H1 (cell line): ENCODE results near the gene PLAC1. TPM values are rescaled to one million over a fixed set of nuclear protein-coding genes. Genes with fewer than 3 reads are reported as not detected.

Source experiments
- CTCF ChIA-PET: fragments of 300-600 bp; sonication (Branson Sonifier 250); formaldehyde crosslinking; loops from one replicate; lab custom pipeline; 2021; ENCODE audit not compliant: partially characterized antibody; lab: Charles Lee
- POLR2A ChIA-PET: fragments of 300-600 bp; sonication (Branson Sonifier 250); formaldehyde crosslinking; loops from one replicate; lab custom pipeline; 2021; ENCODE audit warnings: inconsistent platforms; ENCODE audit not compliant: partially characterized antibody; lab: Charles Lee
- DNase-seq, 2 experiments: peaks; one replicate each; pipeline versions ENCODE4 v3.0.0 to v3.0.0-alpha.2; 2010 to 2022; ENCODE audit warnings: low spot score in 2 of 2, low read depth in 1 of 2, mixed read lengths in 1 of 2
- FAIRE-seq: peaks from 2 replicates; lab custom pipeline; 2011; peaks lifted over from hg19 to GRCh38; lab: Jason Lieb, UNC
- H2AFZ ChIP-seq: 2 replicates; pipeline ENCODE4 v1.8.1; 2012; ENCODE audit warnings: low read length, inconsistent platforms
- H2AK5ac ChIP-seq: 2 replicates; pipeline ENCODE4 v1.6.1; 2013; ENCODE audit warnings: low read depth, low read length
- H2BK120ac ChIP-seq: replicated peaks from 2 replicates; pipeline ENCODE3; 2013; ENCODE audit warnings: low read depth, low read length, inconsistent platforms
- H2BK12ac ChIP-seq: 2 replicates; pipeline ENCODE4 v1.6.1; 2013; ENCODE audit warnings: low read depth, low read length
- H2BK15ac ChIP-seq: 2 replicates; pipeline ENCODE4 v1.6.1; 2013; ENCODE audit warnings: low read length
- H2BK20ac ChIP-seq: 2 replicates; pipeline ENCODE4 v1.6.1; 2013; ENCODE audit warnings: low read length
- H2BK5ac ChIP-seq: 2 replicates; pipeline ENCODE4 v1.6.1; 2013; ENCODE audit warnings: low read depth, low read length
- H3K14ac ChIP-seq: 2 replicates; pipeline ENCODE4 v1.6.1; 2013; ENCODE audit warnings: inconsistent platforms; ENCODE audit not compliant: insufficient read length
- H3K18ac ChIP-seq: 2 replicates; pipeline ENCODE4 v1.6.1; 2013; ENCODE audit warnings: low read length; ENCODE audit errors: extremely low read depth
- H3K23ac ChIP-seq: 2 replicates; pipeline ENCODE4 v1.6.1; 2013; ENCODE audit warnings: inconsistent platforms; ENCODE audit not compliant: insufficient read length
- H3K23me2 ChIP-seq: 2 replicates; pipeline ENCODE4 v1.6.1; 2013; ENCODE audit warnings: low read depth, low read length
- H3K27ac ChIP-seq: 2 replicates; pipeline ENCODE4 v1.6.1; 2011; ENCODE audit warnings: low read depth, low read length, inconsistent platforms
- H3K27me3 ChIP-seq, 4 experiments: replicated peaks in 1 of 4; 1 replicate in 1 of 4; 2 replicates in 3 of 4; pipeline versions ENCODE4 v1.6.1 to v1.8.1; 2011 to 2013; ENCODE audit warnings: low read length in 3 of 4, mild to moderate bottlenecking in 3 of 4, inconsistent platforms in 2 of 4, mixed read lengths in 2 of 4, moderate library complexity in 1 of 4; ENCODE audit not compliant: control insufficient read depth in 3 of 4, insufficient read depth in 3 of 4; ENCODE audit errors: extremely low read depth in 1 of 4
- H3K36me3 ChIP-seq, 4 experiments: 2 replicates each; pipeline versions ENCODE4 v1.6.1 to v1.8.1; 2011 to 2013; ENCODE audit warnings: mild to moderate bottlenecking in 4 of 4, low read length in 3 of 4, moderate library complexity in 2 of 4, control low read depth in 1 of 4, inconsistent platforms in 1 of 4; ENCODE audit not compliant: insufficient read depth in 4 of 4, control insufficient read depth in 2 of 4
- H3K4ac ChIP-seq: replicated peaks from 2 replicates; pipeline ENCODE3; 2013; ENCODE audit warnings: low read length, low read depth, mixed read lengths, inconsistent platforms; ENCODE audit not compliant: insufficient read length
- H3K4me1 ChIP-seq, 4 experiments: replicated peaks in 1 of 4; 1 replicate in 1 of 4; 2 replicates in 3 of 4; pipeline versions ENCODE4 v1.6.1 to v1.8.1; 2011 to 2013; ENCODE audit warnings: low read length in 3 of 4, inconsistent platforms in 2 of 4, mixed read lengths in 1 of 4; ENCODE audit not compliant: insufficient read depth in 4 of 4, control insufficient read depth in 3 of 4
- H3K4me2 ChIP-seq, 2 experiments: 2 replicates each; pipeline versions ENCODE4 v1.6.1 to v1.8.1; 2011 to 2013; ENCODE audit warnings: low read depth in 2 of 2, low read length in 2 of 2, control low read depth in 1 of 2, inconsistent platforms in 1 of 2, mild to moderate bottlenecking in 1 of 2; ENCODE audit not compliant: insufficient read depth in 1 of 2
- H3K4me3 ChIP-seq, 4 experiments: fragments of 200-600, 300-600 bp in 1 of 4; sonication (generic), shearing (Covaris generic), sonication (Bioruptor Twin) in 1 of 4; 2 replicates each; pipeline versions ENCODE4 v1.5.1 to v1.8.1; 2011 to 2016; ENCODE audit warnings: low read length in 4 of 4, low read depth in 3 of 4, control low read depth in 2 of 4, inconsistent platforms in 2 of 4, mild to moderate bottlenecking in 2 of 4, mixed read lengths in 1 of 4, moderate library complexity in 1 of 4; ENCODE audit not compliant: insufficient read depth in 2 of 4; ENCODE audit errors: extremely low read depth in 1 of 4
- H3K56ac ChIP-seq: replicated peaks from 2 replicates; pipeline ENCODE3; 2013; ENCODE audit warnings: low read depth, mild to moderate bottlenecking, mixed read lengths, low read length, inconsistent platforms; ENCODE audit not compliant: insufficient read length
- H3K79me1 ChIP-seq: 2 replicates; pipeline ENCODE4 v1.6.1; 2013; ENCODE audit warnings: low read depth, low read length, control low read depth
- H3K79me2 ChIP-seq, 2 experiments: 2 replicates each; pipeline versions ENCODE4 v1.6.1 to v1.8.1; 2012 to 2013; ENCODE audit warnings: low read length in 2 of 2, mild to moderate bottlenecking in 2 of 2, inconsistent platforms in 1 of 2; ENCODE audit not compliant: insufficient read depth in 2 of 2, control insufficient read depth in 1 of 2
- H3K9ac ChIP-seq, 4 experiments: replicated peaks in 1 of 4; 1 replicate in 1 of 4; 2 replicates in 3 of 4; pipeline versions ENCODE4 v1.6.1 to v1.8.1; 2011 to 2013; ENCODE audit warnings: low read depth in 3 of 4, low read length in 3 of 4, control low read depth in 2 of 4, mild to moderate bottlenecking in 2 of 4, moderate library complexity in 2 of 4, inconsistent platforms in 1 of 4; ENCODE audit errors: extremely low read depth in 1 of 4
- H3K9me3 ChIP-seq, 2 experiments: 2 replicates each; pipeline versions ENCODE4 v1.6.1 to v1.8.1; 2012 to 2013; ENCODE audit warnings: mild to moderate bottlenecking in 2 of 2, moderate library complexity in 2 of 2, control low read depth in 1 of 2, inconsistent platforms in 1 of 2, low read depth in 1 of 2, low read length in 1 of 2, mixed read lengths in 1 of 2; ENCODE audit not compliant: insufficient read depth in 2 of 2
- H4K20me1 ChIP-seq, 2 experiments: replicated peaks in 1 of 2; 2 replicates each; pipeline versions ENCODE3 to v1.8.1; 2011 to 2013; ENCODE audit warnings: inconsistent platforms in 2 of 2, low read length in 2 of 2, mild to moderate bottlenecking in 1 of 2; ENCODE audit not compliant: insufficient read depth in 2 of 2, control insufficient read depth in 1 of 2
- H4K5ac ChIP-seq: 2 replicates; pipeline ENCODE4 v1.6.1; 2013; ENCODE audit warnings: low read length, low read depth, mixed read lengths, inconsistent platforms; ENCODE audit not compliant: insufficient read length
- H4K8ac ChIP-seq: 2 replicates; pipeline ENCODE4 v1.8.0; 2013; ENCODE audit warnings: mild to moderate bottlenecking, moderate library complexity, low read length, inconsistent platforms; ENCODE audit not compliant: insufficient read depth; ENCODE audit errors: extremely low read depth
- H4K91ac ChIP-seq: replicated peaks from 2 replicates; pipeline ENCODE3; 2013; ENCODE audit warnings: low read length, mixed read lengths, inconsistent platforms; ENCODE audit not compliant: insufficient read length
- CBX8 ChIP-seq: fragments of 300-800, 300-1000 bp; sonication (generic); IDR thresholded peaks from 2 replicates; pipeline ENCODE4 v1.7.1; 2016; ENCODE audit warnings: low read depth, low read length, borderline replicate concordance
- JUN ChIP-seq: IDR thresholded peaks from 2 replicates; pipeline ENCODE4 v1.6.1; 2011; ENCODE audit warnings: low read depth, mild to moderate bottlenecking, improper control_type of control experiment, low read length
- KDM5A ChIP-seq: fragments of 200-600 bp; IDR thresholded peaks from 2 replicates; pipeline ENCODE4 v1.7.1; 2012; ENCODE audit warnings: mild to moderate bottlenecking, low read length, inconsistent platforms, mixed read lengths
- RXRA ChIP-seq: IDR thresholded peaks from 2 replicates; pipeline ENCODE4 v1.6.1; 2011; ENCODE audit warnings: low read depth, mild to moderate bottlenecking, low read length, moderate library complexity; ENCODE audit not compliant: insufficient read depth
- WGBS, 2 experiments: shearing (Covaris generic) in 1 of 2; methylation state at CpG; one replicate each; pipeline versions ENCODE4 v1.1.6 to v1.1.7; 2013 to 2015; ENCODE audit warnings: low lambda C conversion rate in 2 of 2, mixed read lengths in 2 of 2, inconsistent platforms in 1 of 2, low coverage in 1 of 2, missing lambda C conversion rate in 1 of 2; ENCODE audit not compliant: insufficient replicate concordance in 2 of 2, insufficient coverage in 1 of 2, insufficient read length in 1 of 2; ENCODE audit errors: extremely low coverage in 1 of 2, missing lambda C conversion rate in 1 of 2; 5-methylcytosine and 5-hydroxymethylcytosine counted together
- polyA plus RNA-seq, 7 experiments: library from polyadenylated mRNA; depleted of rRNA in 3 of 7; stranded (reverse) in 5 of 7; unstranded in 2 of 7; fragments of >200 nt in 5 of 7; fragments of 200-250 nt in 2 of 7; gene quantifications; 1 replicate in 5 of 7; 2 replicates in 1 of 7; 4 replicates in 1 of 7; pipeline versions ENCODE4 v1.2.1 to v1.2.3, GENCODE V29; 2011 to 2013; ENCODE audit warnings: missing spikeins in 2 of 7, mixed read lengths in 2 of 7
- total RNA-seq: library from RNA; stranded (reverse); fragmentation: NEBNext Ultra II Directional; extraction: Animal tissue kit (Norgen Biotek cat#: 25700); gene quantifications from 2 replicates; pipeline ENCODE4 v1.2.1, GENCODE V29; 2021
- TF ChIP-seq, protein P1 (sequence below): IDR thresholded peaks from 2 replicates; pipeline ENCODE4 v1.6.1; 2012; ENCODE audit warnings: inconsistent platforms
- TF ChIP-seq, protein P2 (sequence below): IDR thresholded peaks from 2 replicates; pipeline ENCODE4 v1.6.1; 2011; ENCODE audit warnings: low read depth, mild to moderate bottlenecking, low read length; ENCODE audit not compliant: insufficient read depth

The PLAC1 gene
- total and polyA plus RNA-seq, 2 of the 8 experiments (the other 6 are each of a cell fraction or from before 2014, with no cell fraction given) = 1.8 TPM; not detected in 1

DNA sequence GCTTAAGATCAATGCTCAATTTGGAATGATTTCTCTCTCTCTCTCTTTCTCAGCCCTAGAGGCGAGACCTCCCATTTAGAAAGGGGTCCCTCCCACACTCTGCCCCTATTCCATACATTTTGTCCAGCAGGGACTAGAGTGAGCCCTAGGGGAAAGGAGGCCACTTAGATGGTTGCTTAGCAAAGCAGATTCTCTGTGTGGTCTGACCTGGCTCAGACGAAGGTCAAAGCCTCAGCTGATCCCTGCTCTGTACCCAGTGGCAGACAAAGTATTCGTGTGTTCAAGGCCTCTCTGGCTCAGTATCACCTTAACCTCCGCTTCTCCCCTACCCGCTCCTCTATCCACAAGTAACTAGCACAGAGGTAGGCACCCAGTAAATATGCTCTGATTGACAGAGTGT lies 120.0 kb downstream of the PLAC1 start:
- H3K9me3 ChIP-seq = no peaks in the 10 kb centered on the region
- no peak overlapping the region for H2BK120ac ChIP-seq
- ChIA-PET CTCF (no interaction called here), POLR2A (no interaction called here)
- no peak overlapping the region for H2AFZ ChIP-seq
- WGBS, 2 experiments = 89% methylated on average over 4 of the region's 5 CpGs; no CpG with 5 or more reads in 1 of the 2 experiments
- no peak overlapping the region for H3K23ac ChIP-seq
- no peak overlapping the region for H3K18ac ChIP-seq
- no peak overlapping the region for H2BK5ac ChIP-seq
- no peak overlapping the region for H2AK5ac ChIP-seq
- peaks cover 0 to 4% (median 3%) of the 10 kb centered on the region in 4 experiments; a peak in 3 of 7 replicates for H3K27me3 ChIP-seq
- H3K56ac ChIP-seq = no peak overlapping the region
- H3K9ac ChIP-seq = no peak overlapping the region
- H4K20me1 ChIP-seq = no peaks in the 10 kb centered on the region
- no peak overlapping the region for H4K91ac ChIP-seq
- no peaks in the 10 kb centered on the region for H3K23me2 ChIP-seq
- no peak overlapping the region for H4K8ac ChIP-seq
- H3K4me2 ChIP-seq = no peak overlapping the region
- H3K14ac ChIP-seq = no peak overlapping the region
- no peak overlapping the region for H3K4me3 ChIP-seq
- peaks cover 0 to 14% (median 4%) of the 10 kb centered on the region in 4 experiments; a peak in 3 of 7 replicates for H3K4me1 ChIP-seq
- no peak overlapping the region for H2BK20ac ChIP-seq
- H2BK12ac ChIP-seq = no peak overlapping the region
- H3K27ac ChIP-seq = no peak overlapping the region
- no peaks in the 10 kb centered on the region for H3K79me2 ChIP-seq
- FAIRE-seq = no peak
- no peak for DNase-seq
- H4K5ac ChIP-seq = no peak overlapping the region
- TF ChIP-seq, protein P1, sequence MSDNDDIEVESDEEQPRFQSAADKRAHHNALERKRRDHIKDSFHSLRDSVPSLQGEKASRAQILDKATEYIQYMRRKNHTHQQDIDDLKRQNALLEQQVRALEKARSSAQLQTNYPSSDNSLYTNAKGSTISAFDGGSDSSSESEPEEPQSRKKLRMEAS = no peak
- TF ChIP-seq, protein P2, sequence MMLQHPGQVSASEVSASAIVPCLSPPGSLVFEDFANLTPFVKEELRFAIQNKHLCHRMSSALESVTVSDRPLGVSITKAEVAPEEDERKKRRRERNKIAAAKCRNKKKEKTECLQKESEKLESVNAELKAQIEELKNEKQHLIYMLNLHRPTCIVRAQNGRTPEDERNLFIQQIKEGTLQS = no peak
- TF ChIP-seq KDM5A (no peak), JUN (no peak), CBX8 (no peak), RXRA (no peak)
- no peak overlapping the region for H3K4ac ChIP-seq
- no peaks in the 10 kb centered on the region for H3K36me3 ChIP-seq
- H2BK15ac ChIP-seq = no peak overlapping the region
- H3K79me1 ChIP-seq = no peaks in the 10 kb centered on the region
